NCI-H524 (cell line): ENCODE measurements around the gene NUDT3.
A peak's percentile ranks its signal among the peaks of the same experiment; 100 is the strongest.
"Not testable (repeated sequence)": the region's sequence is repeated elsewhere in the genome, so short reads cannot be mapped to it uniquely, and the experiment has no call there.

Experiments
- DNase-seq, 2 experiments: peaks; one replicate each; lab custom pipeline; 2025; lab: John Stamatoyannopoulos, UW

The NUDT3 gene

DNA sequence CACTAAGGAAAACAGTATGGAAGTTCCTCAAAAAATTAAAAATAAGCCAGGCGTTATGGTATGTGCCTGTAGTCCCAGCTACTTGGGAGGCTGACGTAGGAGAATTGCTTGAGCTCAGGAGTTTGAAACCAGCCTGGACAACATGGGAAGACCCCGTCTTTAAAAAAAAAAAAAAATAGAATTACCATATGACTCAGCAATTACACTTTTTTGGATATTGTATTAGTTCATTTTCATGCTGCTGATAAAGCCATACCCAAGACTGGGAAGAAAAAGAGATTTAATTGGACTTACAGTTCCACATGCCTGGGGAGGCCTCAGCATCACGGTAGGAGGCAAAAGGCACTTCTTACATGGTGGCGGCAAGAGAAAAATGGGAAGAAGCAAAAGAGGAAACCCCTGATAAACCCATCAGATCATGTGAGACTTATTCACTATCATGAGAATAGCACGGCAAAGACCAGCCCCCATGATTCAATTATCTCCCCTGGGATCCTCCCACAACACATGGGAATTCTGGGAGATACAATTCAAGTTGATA is 132.9 kb downstream of the NUDT3 start:
- no peak for DNase-seq

GRCh38 chr6:34252395-34252794 is 140.1 kb downstream of the NUDT3 start:
- DNase-seq: not testable (repeated sequence)

GRCh38 chr6:34249469-34250261 is 142.8 kb downstream of the NUDT3 start:
- peak in 1 of 2 experiments; percentile 45 for DNase-seq

DNA sequence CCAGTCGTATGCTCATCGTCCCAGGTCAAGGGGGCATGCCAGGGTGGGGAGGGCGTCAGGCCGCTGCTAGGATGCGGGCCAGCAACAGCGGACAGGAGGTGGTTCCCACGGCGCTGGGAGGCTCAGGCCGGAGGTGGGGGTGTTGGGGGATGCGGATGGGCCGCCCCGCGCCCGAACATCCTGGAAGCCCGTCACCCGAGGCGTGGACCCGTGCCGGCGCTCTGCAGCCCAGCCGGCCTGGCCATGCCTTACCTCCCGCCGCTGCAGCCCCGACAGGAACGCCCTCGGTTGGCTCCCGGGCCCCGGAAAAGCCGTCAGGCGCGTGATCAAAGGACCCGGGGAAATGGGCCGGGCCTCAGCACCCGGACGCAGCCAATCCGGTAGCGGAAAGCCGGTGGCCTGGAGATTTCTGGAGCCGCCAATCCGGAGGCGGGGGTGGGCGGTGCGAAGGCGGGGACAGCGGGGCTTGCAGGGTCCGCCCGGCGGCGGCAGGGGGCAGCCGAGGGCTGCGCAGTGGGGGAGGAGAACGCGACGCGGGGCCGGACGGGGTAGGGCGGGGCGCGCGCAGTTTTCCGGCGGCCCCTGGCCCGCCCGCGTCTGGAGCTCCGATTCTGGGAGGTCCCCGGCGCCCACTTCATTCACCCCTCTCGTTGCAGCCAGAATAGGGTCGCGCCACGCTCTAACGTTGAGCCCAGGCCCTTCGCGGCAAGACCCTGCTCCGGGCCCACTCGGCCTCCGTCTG is 143.6 kb downstream of the NUDT3 start, which contains the start of gene SMIM29:
TSS of gene SMIM29 (minus strand) at position 280 of the 742 bp plus-strand sequence. CDS start 1,215 bp downstream, outside the sequence.
- peak; percentile 88 to 92 for DNase-seq

GRCh38 chr6:34248198-34248726 is 144.2 kb downstream of the NUDT3 start:
- DNase-seq: peak in 1 of 2 experiments; percentile 43

DNA sequence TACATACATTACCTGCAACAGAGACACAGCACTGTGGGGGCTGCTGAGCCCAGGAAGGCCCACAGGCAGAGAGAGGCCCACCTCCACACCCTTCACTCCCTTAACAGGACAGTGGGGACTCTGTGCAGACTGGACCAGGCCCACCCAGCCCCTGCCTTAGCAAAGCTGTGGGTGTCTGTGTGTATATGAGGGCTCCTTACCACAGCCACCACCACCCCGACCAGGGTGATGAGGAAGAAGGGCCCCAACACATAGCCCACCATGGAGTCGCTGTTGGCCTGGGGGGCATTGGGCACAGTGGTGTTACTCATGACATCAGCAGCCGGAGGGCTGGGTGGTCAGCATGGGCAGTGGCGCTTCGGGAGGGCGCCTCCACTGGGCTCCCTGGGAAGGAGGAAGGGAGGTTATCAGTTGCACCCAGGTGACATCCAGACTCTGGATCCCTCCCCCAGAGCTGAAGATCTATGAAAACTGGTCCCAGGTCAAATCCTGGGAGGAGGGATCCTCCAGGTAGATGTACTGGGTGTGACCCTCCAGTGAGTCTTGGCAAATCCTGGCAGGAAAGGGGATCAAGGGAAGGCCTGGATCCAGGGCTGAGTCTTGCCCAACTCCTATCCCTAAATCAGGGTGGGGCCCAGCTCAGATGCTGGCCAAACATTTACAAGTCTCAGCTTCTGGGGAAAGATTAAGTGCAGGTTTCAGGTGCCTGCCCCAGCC is 144.8 kb downstream of the NUDT3 start:
- no peak for DNase-seq

DNA sequence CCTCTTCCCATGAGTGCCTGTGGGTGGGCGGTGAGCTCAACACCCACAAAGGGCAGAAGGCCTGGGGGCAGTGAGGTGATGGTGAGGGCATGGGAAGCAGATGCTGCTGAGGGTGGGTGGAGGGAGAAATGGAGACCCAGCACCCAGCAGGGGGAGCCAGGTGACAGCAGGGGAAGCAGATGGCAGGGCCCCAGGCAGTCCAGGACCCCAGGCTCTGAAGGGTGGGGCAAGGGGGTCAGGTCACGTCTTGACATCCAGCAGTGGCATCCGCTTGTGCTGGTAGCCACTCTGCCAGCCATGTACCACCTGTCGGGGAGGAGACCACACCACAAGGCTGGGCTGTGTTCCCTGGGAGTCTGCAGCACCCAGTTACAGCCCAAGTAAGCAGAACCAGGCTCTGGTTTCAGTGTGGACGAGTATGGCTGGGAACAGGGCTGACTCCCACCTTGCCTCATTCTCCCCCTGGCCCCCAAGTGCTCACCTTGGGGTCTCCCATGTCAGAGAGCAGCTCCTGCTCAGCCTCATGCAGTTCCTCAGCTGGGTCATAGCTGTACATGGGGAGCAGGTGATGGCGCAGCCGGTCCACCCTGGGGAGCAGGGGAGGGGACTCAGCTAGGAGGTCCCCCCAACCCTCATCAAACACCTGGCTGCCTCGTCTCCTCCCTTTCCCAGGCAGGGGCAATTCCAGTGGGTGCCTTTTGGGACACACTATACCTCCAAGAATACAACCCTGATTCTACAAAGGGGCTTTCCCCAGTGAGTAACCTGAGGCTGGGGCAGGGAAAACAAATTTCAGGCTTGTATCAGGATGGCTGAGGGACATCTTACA is 145.7 kb downstream of the NUDT3 start:
- DNase-seq: peak; percentile 92 to 97

GRCh38 chr6:34246249-34246562 is 146.3 kb downstream of the NUDT3 start:
- DNase-seq: no peak

DNA sequence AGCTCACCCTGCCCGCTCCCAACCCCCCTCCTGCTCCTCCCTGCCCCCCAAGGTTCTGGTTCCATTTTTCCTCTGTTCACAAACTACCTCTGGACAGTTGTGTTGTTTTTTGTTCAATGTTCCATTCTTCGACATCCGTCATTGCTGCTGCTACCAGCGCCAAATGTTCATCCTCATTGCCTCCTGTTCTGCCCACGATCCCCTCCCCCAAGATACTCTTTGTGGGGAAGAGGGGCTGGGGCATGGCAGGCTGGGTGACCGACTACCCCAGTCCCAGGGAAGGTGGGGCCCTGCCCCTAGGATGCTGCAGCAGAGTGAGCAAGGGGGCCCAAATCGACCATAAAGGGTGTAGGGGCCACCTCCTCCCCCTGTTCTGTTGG is 146.7 kb downstream of the NUDT3 start:
- peak in 1 of 2 experiments; percentile 30 for DNase-seq

DNA sequence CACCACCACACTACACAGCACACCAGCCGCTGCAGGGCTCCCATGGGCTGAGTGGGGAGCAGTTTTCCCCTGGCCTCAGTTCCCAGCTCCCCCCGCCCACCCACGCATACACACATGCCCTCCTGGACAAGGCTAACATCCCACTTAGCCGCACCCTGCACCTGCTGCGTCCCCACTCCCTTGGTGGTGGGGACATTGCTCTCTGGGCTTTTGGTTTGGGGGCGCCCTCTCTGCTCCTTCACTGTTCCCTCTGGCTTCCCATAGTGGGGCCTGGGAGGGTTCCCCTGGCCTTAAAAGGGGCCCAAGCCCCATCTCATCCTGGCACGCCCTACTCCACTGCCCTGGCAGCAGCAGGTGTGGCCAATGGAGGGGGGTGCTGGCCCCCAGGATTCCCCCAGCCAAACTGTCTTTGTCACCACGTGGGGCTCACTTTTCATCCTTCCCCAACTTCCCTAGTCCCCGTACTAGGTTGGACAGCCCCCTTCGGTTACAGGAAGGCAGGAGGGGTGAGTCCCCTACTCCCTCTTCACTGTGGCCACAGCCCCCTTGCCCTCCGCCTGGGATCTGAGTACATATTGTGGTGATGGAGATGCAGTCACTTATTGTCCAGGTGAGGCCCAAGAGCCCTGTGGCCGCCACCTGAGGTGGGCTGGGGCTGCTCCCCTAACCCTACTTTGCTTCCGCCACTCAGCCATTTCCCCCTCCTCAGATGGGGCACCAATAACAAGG is 147.3 kb downstream of the NUDT3 start:
- not testable (repeated sequence) for DNase-seq

DNA sequence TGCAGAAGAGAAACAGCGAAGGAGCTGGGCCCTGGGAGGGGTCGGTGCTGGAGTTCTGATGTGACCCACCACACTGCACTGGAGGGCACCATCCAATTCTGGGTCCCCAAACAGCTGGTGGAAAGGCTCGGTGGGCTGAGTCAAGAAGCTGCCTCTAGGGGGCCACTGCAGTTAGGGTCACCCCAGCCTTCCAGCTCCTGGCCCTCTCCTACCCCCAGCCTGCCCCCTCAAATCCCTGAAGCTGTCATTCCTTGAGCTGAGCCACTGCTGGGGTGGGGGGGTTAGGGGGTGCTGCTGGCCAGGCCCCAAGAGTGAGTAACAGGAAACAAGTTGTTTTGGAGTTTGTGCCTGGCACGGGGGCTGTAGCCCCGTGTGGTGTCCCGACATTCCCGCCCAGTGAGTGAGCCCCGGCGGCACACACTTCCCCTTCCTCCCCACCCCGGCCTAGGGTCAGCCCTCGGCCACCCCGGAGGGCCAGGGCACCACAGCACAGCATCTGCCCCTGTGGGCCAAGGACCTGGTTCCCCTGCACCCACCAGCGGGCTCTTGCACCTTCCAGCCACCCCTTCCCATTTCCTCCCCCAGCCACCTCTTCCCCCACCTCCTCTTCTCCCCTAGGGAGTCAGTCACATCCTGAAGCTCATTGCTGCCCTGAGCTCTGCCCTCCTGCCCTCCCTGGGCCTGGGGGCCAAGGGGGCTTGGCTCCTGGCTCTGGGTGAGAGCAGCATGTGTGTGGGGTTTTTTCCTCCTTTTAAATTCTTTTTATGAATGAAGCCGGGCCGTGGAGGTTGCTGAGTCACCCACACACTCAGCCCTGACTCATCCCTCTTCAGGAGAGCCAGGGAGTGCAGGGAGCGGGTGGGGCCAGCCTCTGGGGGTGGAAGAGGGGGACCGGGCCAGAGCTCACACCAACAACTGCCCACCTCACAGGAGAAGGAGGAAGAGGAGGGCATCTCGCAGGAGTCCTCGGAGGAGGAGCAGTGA is 148.3 kb downstream of the NUDT3 start:
- DNase-seq: peak in 1 of 2 experiments; percentile 20

DNA sequence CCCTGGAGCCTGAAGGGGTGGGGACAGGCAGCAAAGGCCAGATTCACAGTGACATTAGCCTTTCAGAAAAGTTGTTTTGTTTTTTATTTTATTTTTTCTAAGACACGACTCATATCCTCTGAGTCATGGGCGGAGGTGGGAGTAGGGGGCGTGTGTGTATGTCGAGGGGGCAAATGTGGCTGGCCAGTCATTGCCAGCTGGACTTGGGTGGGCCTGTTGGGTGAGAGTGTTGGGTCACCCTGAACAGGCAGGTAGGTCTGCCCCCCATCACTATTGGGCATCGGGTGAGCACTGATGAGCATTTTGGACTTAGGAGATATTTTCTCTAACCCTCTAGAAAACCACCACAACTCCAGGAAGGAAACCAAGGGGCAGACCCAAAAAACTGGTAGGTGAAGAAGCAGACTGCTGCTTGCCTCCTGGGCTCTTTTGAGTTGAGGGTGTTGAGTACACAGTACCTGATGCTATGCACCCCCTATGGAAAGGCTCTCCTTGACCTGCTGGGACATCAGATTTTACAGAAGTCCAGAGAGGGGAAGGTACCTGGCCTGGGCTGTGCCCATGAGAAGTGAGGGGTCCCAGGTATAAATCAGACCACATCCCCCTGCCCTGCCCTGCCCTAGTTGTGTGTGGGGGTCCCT is 149.2 kb downstream of the NUDT3 start:
- DNase-seq: no peak

DNA sequence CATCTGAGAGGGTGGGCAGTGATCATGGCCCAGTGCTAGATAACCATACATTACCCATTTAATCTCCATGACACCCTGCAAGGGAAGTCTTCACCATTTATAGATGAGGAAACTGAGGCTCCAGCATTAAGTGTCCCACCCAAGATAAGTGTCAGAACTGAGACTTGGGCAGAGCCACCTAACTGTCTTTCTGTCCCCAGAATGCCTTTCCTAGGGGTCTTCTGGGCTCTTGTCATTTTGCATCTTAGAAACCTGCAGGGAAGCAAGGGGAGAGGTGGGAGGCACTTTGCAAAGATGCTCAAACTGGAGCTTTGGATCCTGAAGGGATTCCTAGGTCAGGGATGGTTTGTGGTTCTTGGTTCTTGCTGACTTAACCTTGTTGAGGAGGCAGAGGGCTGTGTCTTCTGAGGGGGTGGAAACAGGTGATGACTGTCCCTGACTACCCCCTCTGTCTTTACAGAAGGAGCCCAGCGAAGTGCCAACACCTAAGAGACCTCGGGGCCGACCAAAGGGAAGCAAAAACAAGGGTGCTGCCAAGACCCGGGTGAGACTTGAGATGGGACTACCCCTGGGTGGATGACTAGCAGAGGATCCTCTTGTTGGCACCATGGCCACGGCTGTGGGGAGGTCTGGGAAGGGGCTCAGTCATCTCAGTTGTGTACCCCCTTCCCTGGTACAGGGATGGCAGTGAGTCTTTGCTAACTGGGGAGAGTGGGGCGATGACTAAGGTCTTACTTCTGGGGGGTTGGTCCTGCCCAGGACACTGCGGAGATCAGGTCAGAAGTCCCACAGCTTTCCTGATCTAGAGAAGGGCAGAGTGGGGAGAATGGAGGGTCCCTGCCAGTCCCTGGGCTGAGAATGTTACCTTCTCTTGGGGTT is 150.0 kb downstream of the NUDT3 start:
- no peak for DNase-seq

GRCh38 chr6:34241351-34242215 is 150.9 kb downstream of the NUDT3 start:
- DNase-seq: no peak

DNA sequence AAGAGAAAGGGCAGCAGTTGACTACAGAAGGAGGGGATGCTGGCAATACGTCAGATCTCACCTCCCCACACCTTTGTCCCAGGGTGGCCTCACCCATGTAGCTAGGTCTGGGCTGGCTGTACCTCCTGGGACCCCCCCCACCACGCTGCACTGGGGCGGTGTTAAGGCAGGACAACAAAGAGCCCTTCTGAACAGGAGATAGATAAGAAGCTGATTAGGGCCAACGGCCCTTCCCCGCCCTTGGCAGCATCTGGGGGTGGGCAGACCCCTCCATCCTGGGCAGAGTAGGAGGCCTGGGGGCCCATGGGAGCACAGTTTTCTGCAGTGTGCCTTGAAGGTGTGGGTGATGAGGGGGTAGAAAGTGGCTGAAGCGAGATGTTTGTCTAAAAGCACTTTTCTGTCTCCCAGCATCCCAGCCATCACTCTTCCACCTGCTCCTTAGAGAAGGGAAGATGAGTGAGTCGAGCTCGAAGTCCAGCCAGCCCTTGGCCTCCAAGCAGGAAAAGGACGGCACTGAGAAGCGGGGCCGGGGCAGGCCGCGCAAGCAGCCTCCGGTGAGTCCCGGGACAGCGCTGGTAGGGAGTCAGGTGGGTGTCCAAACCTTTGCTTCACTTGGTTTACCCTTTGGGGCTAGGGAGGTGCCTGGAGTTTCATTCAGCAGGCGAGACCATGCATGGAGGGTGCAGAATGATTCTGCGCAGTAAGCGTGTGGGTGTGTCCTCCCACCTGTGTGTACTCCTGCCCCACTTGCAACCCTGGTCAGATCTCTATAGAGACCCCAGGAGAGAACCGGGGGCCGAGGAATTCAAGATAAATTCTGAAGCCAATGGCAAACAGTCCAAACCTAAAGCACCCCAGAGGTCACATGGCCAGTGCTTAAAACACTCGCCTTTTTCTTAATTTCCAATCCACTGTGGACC is 151.9 kb downstream of the NUDT3 start:
- no peak for DNase-seq

GRCh38 chr6:34239893-34240292 is 152.6 kb downstream of the NUDT3 start:
- no peak for DNase-seq
